Keratinocyte (primary cell): ENCODE results near the gene MTOR.

Source experiments
- EZH2 ChIP-seq: IDR thresholded peaks from one replicate; pipeline ENCODE4 v1.6.1; 2012; ENCODE audit warnings: inconsistent platforms, mild to moderate bottlenecking, low read length, moderate library complexity
- TF ChIP-seq, protein P1 (sequence below), 3 experiments: IDR thresholded peaks in 1 of 3; conservative IDR thresholded peaks in 1 of 3; optimal IDR thresholded peaks in 1 of 3; 2 replicates in 2 of 3; 3 replicates in 1 of 3; pipeline versions ENCODE3 to v1.5.1; 2011; ENCODE audit warnings: low read length in 3 of 3, mild to moderate bottlenecking in 3 of 3, moderate library complexity in 2 of 3, control low read depth in 1 of 3, inconsistent platforms in 1 of 3; ENCODE audit not compliant: insufficient read depth in 2 of 3; ENCODE audit errors: extremely low read depth in 1 of 3

DNA sequence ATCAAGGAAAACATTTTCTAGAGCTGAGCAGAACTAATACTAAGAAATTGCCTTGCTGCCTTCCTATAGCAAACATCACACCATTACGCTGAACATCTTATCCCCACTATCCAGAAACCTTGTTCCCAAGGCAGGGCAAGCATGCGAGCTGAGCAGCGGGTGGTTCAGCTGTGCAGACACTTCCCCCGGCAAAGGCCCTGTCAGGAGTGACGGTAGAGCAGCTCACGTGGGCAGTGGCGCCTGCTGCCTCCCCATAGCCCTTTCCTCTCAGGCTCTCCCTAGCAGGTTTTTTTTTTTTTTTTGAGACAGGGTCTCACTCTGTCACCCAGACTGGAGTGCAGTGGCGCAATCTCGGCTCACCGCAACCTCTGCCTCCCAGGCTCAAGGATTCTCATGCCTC lies 86.9 kb downstream of the MTOR start:
- TF ChIP-seq, protein P1, sequence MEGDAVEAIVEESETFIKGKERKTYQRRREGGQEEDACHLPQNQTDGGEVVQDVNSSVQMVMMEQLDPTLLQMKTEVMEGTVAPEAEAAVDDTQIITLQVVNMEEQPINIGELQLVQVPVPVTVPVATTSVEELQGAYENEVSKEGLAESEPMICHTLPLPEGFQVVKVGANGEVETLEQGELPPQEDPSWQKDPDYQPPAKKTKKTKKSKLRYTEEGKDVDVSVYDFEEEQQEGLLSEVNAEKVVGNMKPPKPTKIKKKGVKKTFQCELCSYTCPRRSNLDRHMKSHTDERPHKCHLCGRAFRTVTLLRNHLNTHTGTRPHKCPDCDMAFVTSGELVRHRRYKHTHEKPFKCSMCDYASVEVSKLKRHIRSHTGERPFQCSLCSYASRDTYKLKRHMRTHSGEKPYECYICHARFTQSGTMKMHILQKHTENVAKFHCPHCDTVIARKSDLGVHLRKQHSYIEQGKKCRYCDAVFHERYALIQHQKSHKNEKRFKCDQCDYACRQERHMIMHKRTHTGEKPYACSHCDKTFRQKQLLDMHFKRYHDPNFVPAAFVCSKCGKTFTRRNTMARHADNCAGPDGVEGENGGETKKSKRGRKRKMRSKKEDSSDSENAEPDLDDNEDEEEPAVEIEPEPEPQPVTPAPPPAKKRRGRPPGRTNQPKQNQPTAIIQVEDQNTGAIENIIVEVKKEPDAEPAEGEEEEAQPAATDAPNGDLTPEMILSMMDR (optimal IDR thresholded peaks at IDR 0.05 in 1 of 3, IDR thresholded peaks at IDR 0.05 in 1 of 3, conservative IDR thresholded peaks at IDR 0.05 in 1 of 3; ENCODE audit: extremely low read depth in 1 of 3, insufficient read depth in 2 of 3, low read length in 3 of 3), result no peak
- TF ChIP-seq EZH2, result no peak
